SK-N-SH treated with all-trans-retinoic acid at 6 μM for 48 hours (cell line): Measurements from ENCODE around the gene COL4A2.

Experiments
- ARNTL ChIP-seq: fragments of 450-650 bp; formaldehyde crosslinking; IDR thresholded peaks from 2 replicates; pipeline ENCODE4 v1.5.0; 2020; ENCODE audit warnings: low read depth, mild to moderate bottlenecking, moderate library complexity, borderline replicate concordance
- ISL1 ChIP-seq: fragments of 250-450 bp; sonication (Bioruptor Pico); IDR thresholded peaks from 2 replicates; pipeline ENCODE4 v2.1.2; 2022; ENCODE audit warnings: mild to moderate bottlenecking, moderate library complexity
- OSR1 ChIP-seq: fragments of 250-450 bp; sonication (Bioruptor Pico); IDR thresholded peaks from 2 replicates; pipeline ENCODE4 v1.8.0; 2022; ENCODE audit warnings: moderate library complexity, mild to moderate bottlenecking, inconsistent platforms
- PPARA ChIP-seq: fragments of 250-450 bp; sonication (Bioruptor Pico); IDR thresholded peaks from 2 replicates; pipeline ENCODE4 v1.5.0; 2020; ENCODE audit warnings: mild to moderate bottlenecking, borderline replicate concordance
- RARB ChIP-seq: fragments of 250-450 bp; sonication (Bioruptor Pico); IDR thresholded peaks from 2 replicates; pipeline ENCODE4 v1.8.0; 2021; ENCODE audit warnings: mild to moderate bottlenecking, moderate library complexity
- TOX ChIP-seq: fragments of 250-450 bp; sonication (Bioruptor Pico); IDR thresholded peaks from 2 replicates; pipeline ENCODE4 v1.8.0; 2021; ENCODE audit warnings: mild to moderate bottlenecking, moderate library complexity, borderline replicate concordance
- ZFP30 ChIP-seq: fragments of 450-650 bp; formaldehyde crosslinking; IDR thresholded peaks from 2 replicates; pipeline ENCODE4 v1.5.0; 2022; ENCODE audit warnings: mild to moderate bottlenecking, moderate library complexity
- ZNF565 ChIP-seq: fragments of 450-650 bp; formaldehyde crosslinking; conservative IDR thresholded peaks from 2 replicates; pipeline ENCODE4 v1.5.0; 2020; ENCODE audit warnings: low read depth, mild to moderate bottlenecking, moderate library complexity
- TF ChIP-seq, protein P1 (sequence below): fragments of 250-450 bp; sonication (Bioruptor Pico); IDR thresholded peaks from 2 replicates; pipeline ENCODE4 v1.8.0; 2021; ENCODE audit warnings: low read depth, mild to moderate bottlenecking, moderate library complexity, borderline replicate concordance
- TF ChIP-seq, protein P2 (sequence below): fragments of 250-450 bp; sonication (Bioruptor Pico); IDR thresholded peaks from 2 replicates; pipeline ENCODE4 v1.8.0; 2020; ENCODE audit warnings: mild to moderate bottlenecking, moderate library complexity, borderline replicate concordance
- TF ChIP-seq, protein P3 (sequence below): fragments of 250-450 bp; sonication (Bioruptor Pico); IDR thresholded peaks from 2 replicates; pipeline ENCODE4 v1.5.1; 2021; ENCODE audit warnings: mild to moderate bottlenecking, moderate library complexity

DNA sequence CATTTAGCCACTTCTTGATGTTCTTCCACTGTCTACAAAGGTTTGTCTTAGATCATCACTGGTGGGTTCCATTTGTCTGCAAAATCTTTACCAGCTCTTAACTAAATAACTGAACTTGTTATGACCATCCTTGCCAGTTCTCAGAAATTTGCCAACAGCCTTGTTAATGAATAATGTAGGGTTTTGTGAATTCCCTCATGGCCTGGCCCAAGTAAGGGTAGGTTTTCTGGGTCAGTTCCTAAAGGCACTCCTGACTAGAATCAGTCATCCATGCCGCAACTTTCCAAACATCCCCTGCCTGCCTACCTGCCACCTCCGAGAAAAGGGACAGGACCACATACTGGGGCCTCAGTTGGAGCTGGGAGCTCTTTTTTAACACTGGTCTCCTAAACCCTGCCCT lies 4.1 kb upstream of the COL4A2 start:
- no peak for TF ChIP-seq TOX
- TF ChIP-seq, protein P1, sequence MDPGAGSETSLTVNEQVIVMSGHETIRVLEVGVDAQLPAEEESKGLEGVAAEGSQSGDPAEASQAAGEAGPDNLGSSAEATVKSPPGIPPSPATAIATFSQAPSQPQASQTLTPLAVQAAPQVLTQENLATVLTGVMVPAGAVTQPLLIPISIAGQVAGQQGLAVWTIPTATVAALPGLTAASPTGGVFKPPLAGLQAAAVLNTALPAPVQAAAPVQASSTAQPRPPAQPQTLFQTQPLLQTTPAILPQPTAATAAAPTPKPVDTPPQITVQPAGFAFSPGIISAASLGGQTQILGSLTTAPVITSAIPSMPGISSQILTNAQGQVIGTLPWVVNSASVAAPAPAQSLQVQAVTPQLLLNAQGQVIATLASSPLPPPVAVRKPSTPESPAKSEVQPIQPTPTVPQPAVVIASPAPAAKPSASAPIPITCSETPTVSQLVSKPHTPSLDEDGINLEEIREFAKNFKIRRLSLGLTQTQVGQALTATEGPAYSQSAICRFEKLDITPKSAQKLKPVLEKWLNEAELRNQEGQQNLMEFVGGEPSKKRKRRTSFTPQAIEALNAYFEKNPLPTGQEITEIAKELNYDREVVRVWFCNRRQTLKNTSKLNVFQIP, result no peak
- TF ChIP-seq PPARA, result no peak
- no peak for TF ChIP-seq ZFP30 (CRISPR knock-in tag)
- TF ChIP-seq, protein P2, sequence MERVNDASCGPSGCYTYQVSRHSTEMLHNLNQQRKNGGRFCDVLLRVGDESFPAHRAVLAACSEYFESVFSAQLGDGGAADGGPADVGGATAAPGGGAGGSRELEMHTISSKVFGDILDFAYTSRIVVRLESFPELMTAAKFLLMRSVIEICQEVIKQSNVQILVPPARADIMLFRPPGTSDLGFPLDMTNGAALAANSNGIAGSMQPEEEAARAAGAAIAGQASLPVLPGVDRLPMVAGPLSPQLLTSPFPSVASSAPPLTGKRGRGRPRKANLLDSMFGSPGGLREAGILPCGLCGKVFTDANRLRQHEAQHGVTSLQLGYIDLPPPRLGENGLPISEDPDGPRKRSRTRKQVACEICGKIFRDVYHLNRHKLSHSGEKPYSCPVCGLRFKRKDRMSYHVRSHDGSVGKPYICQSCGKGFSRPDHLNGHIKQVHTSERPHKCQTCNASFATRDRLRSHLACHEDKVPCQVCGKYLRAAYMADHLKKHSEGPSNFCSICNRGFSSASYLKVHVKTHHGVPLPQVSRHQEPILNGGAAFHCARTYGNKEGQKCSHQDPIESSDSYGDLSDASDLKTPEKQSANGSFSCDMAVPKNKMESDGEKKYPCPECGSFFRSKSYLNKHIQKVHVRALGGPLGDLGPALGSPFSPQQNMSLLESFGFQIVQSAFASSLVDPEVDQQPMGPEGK (CRISPR knock-in tag), result no peak
- TF ChIP-seq ARNTL (CRISPR knock-in tag), result no peak
- TF ChIP-seq ZNF565 (CRISPR knock-in tag), result no peak
- no peak for TF ChIP-seq OSR1
- TF ChIP-seq, protein P3, sequence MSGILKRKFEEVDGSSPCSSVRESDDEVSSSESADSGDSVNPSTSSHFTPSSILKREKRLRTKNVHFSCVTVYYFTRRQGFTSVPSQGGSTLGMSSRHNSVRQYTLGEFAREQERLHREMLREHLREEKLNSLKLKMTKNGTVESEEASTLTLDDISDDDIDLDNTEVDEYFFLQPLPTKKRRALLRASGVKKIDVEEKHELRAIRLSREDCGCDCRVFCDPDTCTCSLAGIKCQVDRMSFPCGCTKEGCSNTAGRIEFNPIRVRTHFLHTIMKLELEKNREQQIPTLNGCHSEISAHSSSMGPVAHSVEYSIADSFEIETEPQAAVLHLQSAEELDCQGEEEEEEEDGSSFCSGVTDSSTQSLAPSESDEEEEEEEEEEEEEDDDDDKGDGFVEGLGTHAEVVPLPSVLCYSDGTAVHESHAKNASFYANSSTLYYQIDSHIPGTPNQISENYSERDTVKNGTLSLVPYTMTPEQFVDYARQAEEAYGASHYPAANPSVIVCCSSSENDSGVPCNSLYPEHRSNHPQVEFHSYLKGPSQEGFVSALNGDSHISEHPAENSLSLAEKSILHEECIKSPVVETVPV (CRISPR knock-in tag), result no peak
- TF ChIP-seq ISL1 (CRISPR knock-in tag), result no peak
- no peak for TF ChIP-seq RARB
